ENCODE results near the gene PKN3. TPM values are rescaled to one million over a fixed set of nuclear protein-coding genes. Genes with fewer than 3 reads are reported as not detected.

PKN3 gene
- total RNA-seq, 4 donors from 2014 or later = 4.4 to 7.6 (median 6.4) TPM

DNA sequence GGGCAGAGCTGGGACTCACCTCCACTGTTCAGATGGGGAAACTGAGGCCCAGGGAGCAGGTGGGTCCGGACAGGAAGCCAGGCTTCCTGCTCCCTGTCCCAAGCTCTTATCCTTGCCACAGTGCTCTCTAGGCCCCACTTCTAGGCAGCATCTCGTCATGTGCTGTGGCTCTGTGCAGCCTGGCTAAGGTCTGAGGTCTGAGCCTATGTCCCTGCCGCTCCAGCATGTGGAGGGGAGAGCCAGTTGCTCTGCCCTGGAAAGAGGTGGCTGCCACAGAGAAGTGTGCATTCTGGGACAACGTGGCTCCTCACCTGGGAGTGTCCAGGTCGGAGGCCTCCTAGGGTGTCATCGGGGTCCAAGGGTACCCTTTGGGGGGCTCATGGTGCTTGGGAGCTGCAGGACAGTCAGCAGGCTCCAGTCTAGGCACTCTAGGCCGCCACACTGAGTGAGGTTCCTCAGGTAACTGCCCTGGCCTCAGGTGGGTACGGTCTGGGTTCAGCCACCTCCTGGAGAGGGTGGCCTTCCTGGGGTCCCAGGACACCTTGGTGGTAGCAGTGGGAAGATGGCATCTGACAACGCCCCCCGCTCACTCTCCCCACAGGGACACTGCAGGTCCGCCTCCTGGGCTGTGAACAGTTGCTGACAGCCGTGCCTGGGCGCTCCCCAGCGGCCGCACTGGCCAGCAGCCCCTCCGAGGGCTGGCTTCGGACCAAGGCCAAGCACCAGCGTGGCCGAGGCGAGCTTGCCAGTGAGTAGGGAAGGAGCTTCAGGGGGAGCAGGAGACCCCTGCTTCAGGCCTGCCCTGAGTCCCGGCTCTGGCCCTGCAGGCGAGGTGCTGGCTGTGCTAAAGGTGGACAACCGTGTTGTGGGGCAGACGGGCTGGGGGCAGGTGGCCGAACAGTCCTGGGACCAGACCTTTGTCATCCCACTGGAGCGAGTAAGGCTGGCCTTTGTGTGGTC lies 10.4 kb downstream of the PKN3 start:
- Histone ChIP-seq H3K36me3 (no peaks in the 10 kb centered on the region), H3K27ac (no peak overlapping the region), H3K9me3 (no peaks in the 10 kb centered on the region), H3K27me3 (no peaks in the 10 kb centered on the region), H3K4me3 (replicated peaks in 1 of 3) (no peak overlapping the region), H3K4me1 (no peaks in the 10 kb centered on the region)
- intact Hi-C loops (cut with DNase I) = no loop called here
- TF ChIP-seq, protein P1, sequence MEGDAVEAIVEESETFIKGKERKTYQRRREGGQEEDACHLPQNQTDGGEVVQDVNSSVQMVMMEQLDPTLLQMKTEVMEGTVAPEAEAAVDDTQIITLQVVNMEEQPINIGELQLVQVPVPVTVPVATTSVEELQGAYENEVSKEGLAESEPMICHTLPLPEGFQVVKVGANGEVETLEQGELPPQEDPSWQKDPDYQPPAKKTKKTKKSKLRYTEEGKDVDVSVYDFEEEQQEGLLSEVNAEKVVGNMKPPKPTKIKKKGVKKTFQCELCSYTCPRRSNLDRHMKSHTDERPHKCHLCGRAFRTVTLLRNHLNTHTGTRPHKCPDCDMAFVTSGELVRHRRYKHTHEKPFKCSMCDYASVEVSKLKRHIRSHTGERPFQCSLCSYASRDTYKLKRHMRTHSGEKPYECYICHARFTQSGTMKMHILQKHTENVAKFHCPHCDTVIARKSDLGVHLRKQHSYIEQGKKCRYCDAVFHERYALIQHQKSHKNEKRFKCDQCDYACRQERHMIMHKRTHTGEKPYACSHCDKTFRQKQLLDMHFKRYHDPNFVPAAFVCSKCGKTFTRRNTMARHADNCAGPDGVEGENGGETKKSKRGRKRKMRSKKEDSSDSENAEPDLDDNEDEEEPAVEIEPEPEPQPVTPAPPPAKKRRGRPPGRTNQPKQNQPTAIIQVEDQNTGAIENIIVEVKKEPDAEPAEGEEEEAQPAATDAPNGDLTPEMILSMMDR (IDR thresholded peaks at IDR 0.05) = no peak
- TF ChIP-seq POLR2A (IDR thresholded peaks at IDR 0.05) = no peak
- DNase-seq = no peak
- WGBS, 2 donors = 95 to 98% methylated on average over 9 to 11 of the region's 26 CpGs

DNA sequence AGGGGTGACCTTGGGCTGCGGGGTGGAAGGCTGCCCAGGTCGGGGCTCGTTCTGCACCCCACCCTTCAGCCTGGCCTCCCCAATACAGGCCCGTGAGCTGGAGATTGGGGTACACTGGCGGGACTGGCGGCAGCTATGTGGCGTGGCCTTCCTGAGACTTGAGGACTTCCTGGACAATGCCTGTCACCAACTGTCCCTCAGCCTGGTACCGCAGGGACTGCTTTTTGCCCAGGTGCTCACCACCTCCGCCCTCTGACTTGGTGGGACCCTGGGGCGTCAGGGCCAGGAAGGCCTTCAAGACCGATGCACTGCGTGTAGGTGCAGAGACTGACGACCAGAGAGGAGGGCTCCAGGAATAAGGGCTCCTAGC lies 11.1 kb downstream of the PKN3 start:
- DNase-seq = no peak
- no peak overlapping the region for H3K4me3 ChIP-seq (replicated peaks in 1 of 3)
- H3K36me3 ChIP-seq = no peaks in the 10 kb centered on the region
- H3K27ac ChIP-seq = no peak overlapping the region
- H3K4me1 ChIP-seq = no peaks in the 10 kb centered on the region
- no peaks in the 10 kb centered on the region for H3K27me3 ChIP-seq
- no peak for TF ChIP-seq POLR2A (IDR thresholded peaks at IDR 0.05)
- TF ChIP-seq, protein P1 (IDR thresholded peaks at IDR 0.05) = no peak
- H3K9me3 ChIP-seq = no peaks in the 10 kb centered on the region
- intact Hi-C loops (cut with DNase I) = no loop called here
- WGBS, 2 donors = 97% methylated on average over 5 to 11 of the region's 13 CpGs

DNA sequence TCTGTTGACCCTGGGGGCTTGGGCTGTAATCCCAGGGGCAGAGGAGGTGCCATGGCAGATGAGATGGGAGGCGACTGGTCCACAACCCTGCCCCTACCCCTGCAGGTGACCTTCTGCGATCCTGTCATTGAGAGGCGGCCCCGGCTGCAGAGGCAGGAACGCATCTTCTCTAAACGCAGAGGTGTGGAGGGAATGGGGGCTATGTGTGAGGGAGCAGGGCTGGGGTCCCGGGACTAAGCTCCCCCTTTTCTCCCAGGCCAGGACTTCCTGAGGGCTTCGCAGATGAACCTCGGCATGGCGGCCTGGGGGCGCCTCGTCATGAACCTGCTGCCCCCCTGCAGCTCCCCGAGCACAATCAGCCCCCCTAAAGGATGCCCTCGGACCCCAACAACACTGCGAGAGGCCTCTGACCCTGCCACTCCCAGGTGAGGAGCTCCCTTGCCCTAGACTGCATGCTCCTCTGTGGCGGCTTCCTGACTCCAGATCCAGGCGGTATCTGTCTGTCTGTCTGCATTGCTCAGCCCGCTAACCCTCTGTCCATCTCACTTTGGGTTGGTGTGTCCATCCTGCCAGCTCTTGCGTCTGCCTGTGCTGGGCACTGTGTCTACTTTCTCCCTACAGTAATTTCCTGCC lies 11.8 kb downstream of the PKN3 start:
- 87 to 96% methylated on average over 6 to 12 of the region's 19 CpGs for WGBS, 2 donors
- TF ChIP-seq, protein P1 (IDR thresholded peaks at IDR 0.05) = no peak
- TF ChIP-seq POLR2A (IDR thresholded peaks at IDR 0.05) = no peak
- no peak for DNase-seq
- Histone ChIP-seq H3K27ac (no peak overlapping the region), H3K36me3 (no peaks in the 10 kb centered on the region), H3K4me3 (replicated peaks in 1 of 3) (no peak overlapping the region), H3K27me3 (no peaks in the 10 kb centered on the region), H3K4me1 (no peaks in the 10 kb centered on the region), H3K9me3 (no peaks in the 10 kb centered on the region)
- intact Hi-C loops (cut with DNase I) = no loop called here

DNA sequence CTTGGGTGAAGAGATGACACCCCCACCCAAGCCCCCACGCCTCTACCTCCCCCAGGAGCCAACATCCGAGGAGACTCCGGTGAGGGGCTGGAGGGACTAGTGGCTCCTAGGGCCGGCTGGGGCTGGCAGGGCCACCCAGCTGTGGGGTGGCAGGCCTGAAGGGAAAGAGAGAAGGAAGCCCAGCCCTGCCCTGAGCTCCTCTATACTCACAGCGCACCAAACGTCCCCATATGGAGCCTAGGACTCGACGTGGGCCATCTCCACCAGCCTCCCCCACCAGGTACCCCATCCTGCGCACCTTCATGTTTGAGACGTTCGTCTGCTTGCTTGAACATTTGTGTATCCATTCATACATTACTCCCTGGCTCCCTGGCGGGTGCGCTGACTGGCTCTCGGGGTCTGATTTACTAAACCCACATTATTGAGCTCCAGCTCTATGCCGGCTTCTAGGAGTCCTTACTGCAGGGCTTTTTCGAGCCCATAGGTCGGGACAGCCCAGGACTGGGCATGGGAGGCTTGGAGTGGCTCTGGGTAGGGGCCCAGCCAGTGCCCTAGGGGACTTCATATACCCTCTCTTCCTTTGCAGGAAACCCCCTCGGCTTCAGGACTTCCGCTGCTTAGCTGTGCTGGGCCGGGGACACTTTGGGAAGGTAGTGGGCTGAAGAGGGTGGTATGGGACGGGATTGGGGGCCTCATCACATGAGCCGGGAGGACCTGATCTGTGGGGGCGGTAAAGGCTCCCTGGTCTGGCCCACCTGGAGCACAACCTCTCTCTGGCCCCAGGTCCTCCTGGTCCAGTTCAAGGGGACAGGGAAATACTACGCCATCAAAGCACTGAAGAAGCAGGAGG lies 12.5 kb downstream of the PKN3 start:
- Histone ChIP-seq H3K9me3 (no peaks in the 10 kb centered on the region), H3K4me1 (no peaks in the 10 kb centered on the region), H3K27ac (no peak overlapping the region), H3K4me3 (replicated peaks in 1 of 3) (no peak overlapping the region), H3K27me3 (no peaks in the 10 kb centered on the region), H3K36me3 (no peaks in the 10 kb centered on the region)
- intact Hi-C loops (cut with DNase I) = no loop called here
- WGBS, 2 donors = 89 to 92% methylated on average over 24 of the region's 24 CpGs
- DNase-seq = no peak
- TF ChIP-seq, protein P1 (IDR thresholded peaks at IDR 0.05) = no peak
- TF ChIP-seq POLR2A (IDR thresholded peaks at IDR 0.05) = no peak

All from thyroid gland (tissue), 4 donors.